Uterus (tissue), 2 donors: ENCODE results near the gene TMED5.

ENCODE experiments used
- CTCF ChIP-seq, 4 experiments: fragments of 200-600 bp in 2 of 4; fragments of 450-650 bp in 2 of 4; sonication (generic) in 2 of 4; IDR thresholded peaks; one replicate each; pipeline ENCODE4 v1.5.1; 2016 to 2019; ENCODE audit warnings: antibody characterized with exemption in 4 of 4, mild to moderate bottlenecking in 2 of 4, moderate library complexity in 1 of 4
- POLR2A ChIP-seq, 2 donors: fragments of 450-650 bp; IDR thresholded peaks; one replicate each; pipeline ENCODE4 v1.6.1; 2016; ENCODE audit warnings: antibody characterized with exemption in 2 of 2, mild to moderate bottlenecking in 1 of 2, moderate library complexity in 1 of 2

DNA sequence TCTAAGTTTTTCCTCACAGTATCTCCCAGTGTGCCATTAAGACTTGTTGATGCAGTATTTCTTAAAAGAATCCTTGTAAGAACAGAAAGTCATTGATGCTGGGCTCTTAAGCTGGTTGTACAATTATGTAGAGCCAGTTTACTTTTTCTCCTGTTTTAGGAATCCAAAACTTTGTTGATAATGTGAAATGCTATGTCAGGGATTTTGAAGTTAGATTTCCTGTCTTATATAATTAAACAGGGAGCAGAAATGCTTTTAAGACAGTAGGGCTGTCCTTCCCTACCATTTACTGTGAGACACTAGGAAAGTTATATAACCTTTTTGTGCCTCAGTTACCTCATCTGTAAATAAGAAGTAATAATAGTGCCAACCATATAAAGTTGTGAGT, 26.3 kb upstream of the TMED5 start:
- TF ChIP-seq CTCF (IDR thresholded peaks at IDR 0.05) = no peak
- no peak for TF ChIP-seq POLR2A (IDR thresholded peaks at IDR 0.05)
